ENCODE results near the gene PLAC8L1.

Gene PLAC8L1

GRCh38 chr5:146068977-146069779, 36.2 kb downstream of the PLAC8L1 start:
- no peak overlapping the region for H3K27ac Mint-ChIP-seq
- H3K4me3 Mint-ChIP-seq, result no peak overlapping the region
- H3K36me3 Mint-ChIP-seq, result no peaks in the 10 kb centered on the region
- peaks cover 1% of the 10 kb centered on the region for H3K27me3 Mint-ChIP-seq
- no peaks in the 10 kb centered on the region for H3K9me3 Mint-ChIP-seq
- H3K4me1 Mint-ChIP-seq, result no peaks in the 10 kb centered on the region

DNA sequence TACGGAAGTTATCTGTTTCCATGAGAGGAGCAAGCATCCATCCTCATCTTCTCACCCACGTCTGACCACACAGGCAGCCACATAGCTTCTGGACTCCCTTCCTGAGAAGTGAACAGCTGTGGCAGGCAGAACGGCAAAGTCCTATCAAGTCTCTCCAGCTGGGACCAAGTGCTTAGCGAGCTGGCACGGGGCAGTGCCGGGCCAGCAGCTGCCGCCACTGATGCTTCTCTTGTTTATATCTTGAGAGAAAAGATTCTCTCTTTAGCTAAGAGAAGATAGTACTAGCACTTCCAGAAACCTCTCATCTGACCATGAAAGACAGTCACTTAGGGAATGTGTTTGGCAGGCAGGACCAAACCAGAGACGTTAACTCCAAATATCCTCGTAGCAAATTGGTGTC, 37.2 kb downstream of the PLAC8L1 start:
- no peak overlapping the region for H3K27ac Mint-ChIP-seq
- peaks cover 1% of the 10 kb centered on the region for H3K27me3 Mint-ChIP-seq
- H3K9me3 Mint-ChIP-seq, result no peaks in the 10 kb centered on the region
- no peaks in the 10 kb centered on the region for H3K36me3 Mint-ChIP-seq
- H3K4me1 Mint-ChIP-seq, result no peaks in the 10 kb centered on the region
- H3K4me3 Mint-ChIP-seq, result no peak overlapping the region

DNA sequence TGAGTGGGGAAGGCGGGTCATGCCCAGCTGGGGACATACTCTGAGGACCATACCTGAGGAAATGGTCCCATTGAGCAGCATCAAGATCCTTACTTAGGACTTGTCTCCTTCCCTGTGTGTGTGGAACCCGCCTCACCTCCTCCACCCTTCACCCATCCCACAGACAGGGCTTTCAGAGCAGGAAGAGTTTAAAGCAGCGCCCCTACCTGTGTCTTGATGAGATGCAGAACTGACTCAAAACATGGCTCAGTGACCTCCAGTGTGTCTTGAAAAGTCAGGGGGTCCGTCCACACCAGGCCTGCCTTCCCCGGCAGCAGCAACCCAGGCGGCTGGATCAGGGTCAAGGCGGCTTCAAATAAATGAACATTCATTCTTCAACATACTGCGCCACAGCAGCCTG, 38.4 kb downstream of the PLAC8L1 start:
- Mint-ChIP-seq H3K4me1 (no peaks in the 10 kb centered on the region), H3K27me3 (peaks cover 1% of the 10 kb centered on the region), H3K4me3 (no peak overlapping the region), H3K27ac (no peak overlapping the region), H3K9me3 (no peaks in the 10 kb centered on the region), H3K36me3 (no peaks in the 10 kb centered on the region)

- H3K27me3 Mint-ChIP-seq, result peaks cover 1% of the 10 kb centered on the region
- no peak overlapping the region for H3K27ac Mint-ChIP-seq
- H3K36me3 Mint-ChIP-seq, result no peaks in the 10 kb centered on the region
- H3K4me3 Mint-ChIP-seq, result no peak overlapping the region
- H3K4me1 Mint-ChIP-seq, result no peaks in the 10 kb centered on the region
- no peaks in the 10 kb centered on the region for H3K9me3 Mint-ChIP-seq
Measured at GRCh38 chr5:146060221-146060585, 45.2 kb downstream of the PLAC8L1 start.

GRCh38 chr5:146059460-146060220, 45.7 kb downstream of the PLAC8L1 start:
- Mint-ChIP-seq H3K4me1 (no peaks in the 10 kb centered on the region), H3K4me3 (no peak overlapping the region), H3K36me3 (no peaks in the 10 kb centered on the region), H3K9me3 (no peaks in the 10 kb centered on the region), H3K27ac (no peak overlapping the region), H3K27me3 (peaks cover 1% of the 10 kb centered on the region)

GRCh38 chr5:146055432-146055831, 49.9 kb downstream of the PLAC8L1 start:
- Mint-ChIP-seq H3K4me1 (no peaks in the 10 kb centered on the region), H3K9me3 (no peaks in the 10 kb centered on the region), H3K36me3 (no peaks in the 10 kb centered on the region), H3K27ac (no peak overlapping the region), H3K27me3 (peaks cover 12% of the 10 kb centered on the region), H3K4me3 (no peak overlapping the region)

DNA sequence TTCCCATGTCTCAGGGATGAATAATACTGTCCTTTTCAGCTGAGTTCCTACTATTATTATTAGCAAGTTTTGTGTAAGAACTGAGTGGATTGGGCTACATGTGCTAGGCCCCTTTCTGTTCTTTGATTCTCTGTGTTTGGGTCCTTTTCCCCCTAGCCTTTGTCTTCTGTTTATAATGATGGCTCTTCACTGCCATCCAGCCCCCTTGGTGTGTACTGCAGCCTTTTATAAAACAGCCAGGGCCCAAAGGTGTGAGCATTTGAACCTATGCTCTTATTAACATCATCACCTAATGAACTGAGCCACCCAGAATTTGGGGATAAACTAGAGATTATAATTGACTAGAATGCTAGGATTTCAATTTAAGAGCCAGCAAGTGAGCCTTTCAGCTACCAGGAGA, 52.6 kb downstream of the PLAC8L1 start:
- no peak overlapping the region for H3K27ac Mint-ChIP-seq
- H3K27me3 Mint-ChIP-seq, result peaks cover 23% of the 10 kb centered on the region
- H3K4me1 Mint-ChIP-seq, result no peaks in the 10 kb centered on the region
- H3K4me3 Mint-ChIP-seq, result no peak overlapping the region
- H3K9me3 Mint-ChIP-seq, result no peaks in the 10 kb centered on the region
- no peaks in the 10 kb centered on the region for H3K36me3 Mint-ChIP-seq

DNA sequence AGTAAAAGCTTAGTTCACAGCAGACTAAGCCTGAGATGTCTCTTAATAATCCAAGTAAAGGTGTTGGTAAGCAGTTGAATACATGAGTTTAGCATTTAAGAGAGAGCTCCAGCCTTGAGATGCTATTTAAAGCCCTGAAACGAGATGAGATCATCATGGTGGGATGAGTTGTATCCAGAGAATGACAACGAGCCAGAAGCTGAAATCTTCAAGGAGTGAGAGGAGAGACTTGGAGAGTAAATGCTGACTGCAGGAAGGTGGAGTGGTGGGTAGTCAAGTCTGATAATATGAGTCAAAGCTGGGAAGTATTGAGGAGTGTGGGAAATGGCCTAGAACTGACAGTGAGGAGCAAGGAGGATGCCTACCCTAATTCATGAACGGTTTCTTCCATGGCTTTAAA, 53.7 kb downstream of the PLAC8L1 start:
- H3K36me3 Mint-ChIP-seq, result no peaks in the 10 kb centered on the region
- H3K4me1 Mint-ChIP-seq, result no peaks in the 10 kb centered on the region
- H3K9me3 Mint-ChIP-seq, result no peaks in the 10 kb centered on the region
- no peak overlapping the region for H3K4me3 Mint-ChIP-seq
- no peak overlapping the region for H3K27ac Mint-ChIP-seq
- H3K27me3 Mint-ChIP-seq, result peaks cover 23% of the 10 kb centered on the region

DNA sequence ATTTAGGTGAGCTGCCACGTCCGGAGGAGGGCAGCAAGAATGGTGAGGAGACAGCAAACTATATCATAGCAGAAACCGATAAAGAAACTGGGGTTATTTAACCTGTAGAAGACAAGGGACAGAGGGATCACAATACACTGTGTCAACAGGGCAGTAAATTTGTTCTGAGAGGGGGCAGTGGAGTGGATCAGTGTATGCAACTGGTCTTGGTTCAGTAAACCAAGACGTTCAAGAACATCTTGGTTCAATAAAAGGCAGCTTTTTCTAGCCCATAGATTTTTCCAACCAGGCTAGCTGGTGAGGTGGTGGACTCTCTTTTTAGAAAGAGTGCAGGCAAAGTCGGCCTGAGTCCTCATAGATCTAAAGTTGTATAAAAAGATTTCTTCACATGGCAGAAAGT, 55.3 kb downstream of the PLAC8L1 start:
- no peaks in the 10 kb centered on the region for H3K4me1 Mint-ChIP-seq
- H3K9me3 Mint-ChIP-seq, result no peaks in the 10 kb centered on the region
- H3K36me3 Mint-ChIP-seq, result no peaks in the 10 kb centered on the region
- no peak overlapping the region for H3K4me3 Mint-ChIP-seq
- H3K27me3 Mint-ChIP-seq, result peaks cover 22% of the 10 kb centered on the region
- no peak overlapping the region for H3K27ac Mint-ChIP-seq

- H3K4me1 Mint-ChIP-seq, result no peaks in the 10 kb centered on the region
- H3K9me3 Mint-ChIP-seq, result no peaks in the 10 kb centered on the region
- no peaks in the 10 kb centered on the region for H3K36me3 Mint-ChIP-seq
- no peak overlapping the region for H3K27ac Mint-ChIP-seq
- no peak overlapping the region for H3K4me3 Mint-ChIP-seq
- H3K27me3 Mint-ChIP-seq, result peaks cover 22% of the 10 kb centered on the region
Measured at GRCh38 chr5:146049704-146050026, 55.7 kb downstream of the PLAC8L1 start.

GRCh38 chr5:146048994-146049703, 56.2 kb downstream of the PLAC8L1 start:
- Mint-ChIP-seq H3K4me1 (no peaks in the 10 kb centered on the region), H3K27me3 (peaks cover 22% of the 10 kb centered on the region), H3K9me3 (no peaks in the 10 kb centered on the region), H3K4me3 (no peak overlapping the region), H3K36me3 (no peaks in the 10 kb centered on the region), H3K27ac (no peak overlapping the region)

DNA sequence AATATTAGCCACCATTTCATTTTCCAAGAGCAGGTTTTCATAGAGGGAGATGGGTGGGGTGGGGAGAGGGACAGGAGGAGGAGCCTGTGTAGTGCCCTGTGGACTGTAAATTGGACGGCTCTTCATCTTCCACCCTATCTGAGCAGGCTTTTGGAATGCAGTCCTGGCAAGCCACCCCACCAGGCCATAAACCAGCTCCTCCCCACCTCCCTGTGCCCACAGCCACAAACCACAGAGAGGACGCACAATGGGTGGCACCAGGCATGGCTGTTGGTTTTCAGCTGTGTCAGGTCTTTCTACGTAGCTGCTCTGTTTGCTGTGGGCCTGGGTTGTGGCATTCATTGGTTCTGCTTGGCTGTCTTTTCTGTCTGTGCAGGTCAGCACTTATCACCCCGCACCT, 58.0 kb downstream of the PLAC8L1 start:
- Mint-ChIP-seq H3K4me3 (no peak overlapping the region), H3K36me3 (no peaks in the 10 kb centered on the region), H3K4me1 (no peaks in the 10 kb centered on the region), H3K9me3 (no peaks in the 10 kb centered on the region), H3K27me3 (peaks cover 22% of the 10 kb centered on the region), H3K27ac (no peak overlapping the region)

DNA sequence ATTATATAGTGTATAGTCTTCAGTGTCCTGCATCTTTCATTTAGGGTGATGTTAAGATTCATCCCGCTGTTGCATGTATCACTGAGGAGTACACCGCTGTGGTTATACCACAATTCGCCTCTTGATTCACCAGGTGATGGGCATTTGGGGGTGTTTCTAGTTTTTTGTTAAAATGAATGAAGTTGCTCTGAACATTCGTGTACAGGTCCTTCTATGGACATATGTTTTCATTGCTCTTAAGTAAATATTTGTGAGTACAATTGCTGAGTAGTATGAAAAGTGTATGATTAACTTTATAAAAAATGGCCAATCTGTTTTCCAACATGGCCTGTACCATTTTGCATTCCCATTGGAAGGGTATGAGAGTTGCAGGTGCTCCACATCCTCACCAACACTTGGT, 61.7 kb downstream of the PLAC8L1 start:
- Mint-ChIP-seq H3K36me3 (no peaks in the 10 kb centered on the region), H3K4me3 (no peak overlapping the region), H3K27me3 (peaks cover 4% of the 10 kb centered on the region), H3K4me1 (no peaks in the 10 kb centered on the region), H3K9me3 (no peaks in the 10 kb centered on the region), H3K27ac (no peak overlapping the region)

DNA sequence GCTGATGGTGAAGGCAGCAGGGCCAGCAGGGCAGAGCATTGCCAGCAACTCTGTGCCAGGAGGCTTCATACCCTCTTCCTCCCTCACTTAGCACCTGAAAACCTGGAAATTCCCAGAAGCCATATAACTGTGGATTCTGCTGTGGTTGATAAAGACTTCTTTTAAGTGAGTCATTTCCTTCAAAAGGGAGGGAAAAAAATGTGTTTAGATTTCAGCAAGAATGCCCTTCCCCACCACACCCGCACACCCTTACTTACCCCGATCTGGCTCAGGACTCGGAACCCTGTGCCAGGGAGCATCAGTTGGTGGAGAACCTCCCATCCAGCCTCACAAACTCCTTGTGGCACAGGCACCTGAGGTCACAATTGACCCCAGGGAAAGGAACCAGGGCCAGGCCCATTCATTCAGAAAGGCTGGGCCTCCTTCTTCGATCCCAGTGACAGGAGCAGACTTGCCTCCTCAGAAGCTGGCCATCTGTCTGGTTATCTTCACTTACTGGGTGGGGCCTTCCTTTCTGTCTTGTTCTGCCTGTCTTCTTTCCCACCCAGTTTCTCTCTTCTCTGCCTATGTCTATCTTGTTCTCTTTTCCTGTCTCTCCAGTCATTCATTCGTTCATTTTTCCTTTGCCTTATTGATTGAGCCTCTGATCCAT, 62.6 kb downstream of the PLAC8L1 start:
- no peak overlapping the region for H3K27ac Mint-ChIP-seq
- no peaks in the 10 kb centered on the region for H3K36me3 Mint-ChIP-seq
- no peaks in the 10 kb centered on the region for H3K4me1 Mint-ChIP-seq
- H3K27me3 Mint-ChIP-seq, result no peaks in the 10 kb centered on the region
- no peaks in the 10 kb centered on the region for H3K9me3 Mint-ChIP-seq
- H3K4me3 Mint-ChIP-seq, result no peak overlapping the region

DNA sequence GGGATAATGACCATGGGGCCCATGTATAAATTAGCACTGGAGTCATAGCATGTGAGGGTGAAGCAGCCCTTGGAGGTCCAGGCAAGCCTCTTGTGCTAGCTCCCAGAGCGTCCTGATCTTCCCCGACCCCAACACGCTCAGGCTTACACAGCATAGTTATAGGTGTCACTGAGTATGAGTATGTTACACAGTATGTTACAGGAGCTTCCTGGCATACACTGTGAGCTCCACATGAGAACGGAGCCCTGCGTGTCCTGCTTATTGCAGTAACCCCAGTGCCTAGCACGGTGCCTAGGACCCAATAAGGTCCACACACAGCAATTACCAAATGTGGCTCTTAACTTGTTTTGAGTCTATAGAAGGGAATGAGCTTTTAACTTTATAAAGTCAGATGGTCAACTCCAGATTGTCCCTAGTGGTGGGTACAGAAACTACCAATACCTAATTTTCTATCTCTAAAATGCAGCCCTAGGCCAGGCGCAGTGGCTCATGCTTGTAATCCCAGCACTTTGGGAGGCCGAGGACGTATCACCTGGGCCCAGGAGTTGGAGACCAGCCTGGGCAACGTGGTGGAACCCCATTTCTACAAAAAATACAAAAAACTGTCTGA, 64.1 kb downstream of the PLAC8L1 start:
- Mint-ChIP-seq H3K27ac (no peak overlapping the region), H3K4me3 (no peak overlapping the region), H3K4me1 (no peaks in the 10 kb centered on the region), H3K36me3 (no peaks in the 10 kb centered on the region), H3K27me3 (no peaks in the 10 kb centered on the region), H3K9me3 (no peaks in the 10 kb centered on the region)

Measured in activated naive CD4-positive, alpha-beta T cell treated with anti-CD3 and anti-CD28 coated beads, Interleukin-2, amount 50 U/mL, for 24 hours (primary cell).